NK-92 (cell line): ENCODE results near the gene ERMAP.
A peak's percentile ranks its signal among the peaks of the same experiment; 100 is the strongest.

Experiments
- DNase-seq: peaks from one replicate; lab custom pipeline; 2025; ENCODE audit not compliant: unreplicated experiment; lab: John Stamatoyannopoulos, UW

The ERMAP gene

GRCh38 chr1:42816585-42817439 is at the start of gene ERMAP, which contains the start of gene SVBP:
Gene ERMAP, plus strand, starts transcription at chr1:42817122. Its CDS starts 13,327 bp downstream, at chr1:42830449.
Gene SVBP, minus strand, starts transcription at chr1:42817397. Its CDS starts 853 bp downstream, at chr1:42816544.
- DNase-seq, result peak; percentile 48

DNA sequence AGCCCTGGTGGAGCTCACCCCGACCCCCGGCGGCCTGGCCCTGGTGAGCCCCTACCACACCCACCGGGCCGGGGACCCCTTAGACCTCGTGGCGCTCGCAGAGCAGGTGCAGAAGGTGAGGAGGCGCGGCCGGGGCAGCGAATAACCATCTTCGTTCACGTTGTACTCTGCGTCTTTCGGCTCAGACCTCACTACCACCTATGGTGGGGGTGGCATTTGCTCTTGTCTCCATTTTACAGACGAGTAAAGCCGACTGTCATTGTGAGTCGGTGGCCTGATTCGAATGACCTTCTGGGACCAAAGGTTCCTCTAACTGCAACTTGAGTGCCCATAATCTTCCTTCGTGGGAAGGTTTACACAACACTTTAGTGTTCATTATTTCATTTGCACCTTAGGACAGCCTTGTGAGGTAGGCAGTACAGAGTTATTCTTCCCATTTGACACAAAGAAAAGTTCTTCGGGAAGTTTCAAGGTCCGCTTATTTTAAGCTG is 49.4 kb upstream of the ERMAP start:
- no peak for DNase-seq

- no peak for DNase-seq
These were observed 48.8 kb upstream of the ERMAP start for GRCh38 chr1:42768172-42768571.

- DNase-seq, result no peak
These were observed 47.1 kb upstream of the ERMAP start for GRCh38 chr1:42769811-42770210.

GRCh38 chr1:42773420-42773819 is 43.5 kb upstream of the ERMAP start:
- DNase-seq, result no peak

DNA sequence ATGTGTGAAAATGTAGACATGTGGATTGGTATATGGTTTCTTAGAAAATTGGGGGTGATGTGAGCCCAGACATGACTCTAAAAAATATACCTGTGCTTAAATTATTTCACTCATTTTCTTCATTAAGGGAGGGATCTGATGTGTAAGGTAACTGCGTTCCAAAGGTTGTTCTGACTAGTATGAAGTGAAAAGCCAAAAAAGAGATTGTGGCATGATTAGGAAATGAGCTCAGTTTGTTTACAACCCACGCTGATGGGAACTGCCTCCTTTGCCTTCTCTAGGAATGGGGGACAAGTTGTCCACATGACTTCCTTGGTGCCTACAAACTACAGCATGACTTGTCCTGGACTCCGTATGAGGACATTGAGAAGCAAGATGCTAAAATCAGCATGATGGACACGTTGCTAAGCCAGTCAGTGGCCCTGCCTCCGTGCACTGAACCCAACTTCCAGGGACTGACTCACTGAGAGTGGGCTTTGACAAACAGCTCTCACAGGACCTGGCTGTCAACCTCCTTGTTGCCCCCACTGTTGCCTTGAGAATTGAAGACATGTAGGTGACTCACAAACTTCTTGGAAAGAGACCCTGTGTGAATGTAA is 41.9 kb upstream of the ERMAP start:
- DNase-seq, result no peak

DNA sequence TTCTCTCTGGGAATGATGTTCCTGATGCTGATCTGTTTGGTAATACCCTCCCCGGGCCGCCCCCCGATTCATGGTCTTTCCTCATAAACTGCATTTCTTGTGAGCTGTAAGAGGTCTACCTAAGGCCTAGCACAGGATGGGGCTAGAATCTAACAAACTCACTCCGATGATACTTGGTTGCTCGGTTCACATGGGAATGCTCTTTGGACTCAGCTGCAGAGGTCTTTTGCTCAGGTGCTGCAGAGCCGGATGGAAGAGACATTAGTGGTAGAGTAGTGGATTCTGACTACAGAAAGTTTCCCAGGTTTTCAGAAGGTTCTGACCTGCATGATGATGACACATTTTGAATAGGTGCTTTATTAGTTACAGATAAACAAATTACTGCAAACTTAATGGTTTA is 40.4 kb upstream of the ERMAP start:
- no peak for DNase-seq

- no peak for DNase-seq
These were observed 39.1 kb upstream of the ERMAP start for GRCh38 chr1:42777852-42778251.

- no peak for DNase-seq
These were observed 37.2 kb upstream of the ERMAP start for GRCh38 chr1:42779725-42780124.

DNA sequence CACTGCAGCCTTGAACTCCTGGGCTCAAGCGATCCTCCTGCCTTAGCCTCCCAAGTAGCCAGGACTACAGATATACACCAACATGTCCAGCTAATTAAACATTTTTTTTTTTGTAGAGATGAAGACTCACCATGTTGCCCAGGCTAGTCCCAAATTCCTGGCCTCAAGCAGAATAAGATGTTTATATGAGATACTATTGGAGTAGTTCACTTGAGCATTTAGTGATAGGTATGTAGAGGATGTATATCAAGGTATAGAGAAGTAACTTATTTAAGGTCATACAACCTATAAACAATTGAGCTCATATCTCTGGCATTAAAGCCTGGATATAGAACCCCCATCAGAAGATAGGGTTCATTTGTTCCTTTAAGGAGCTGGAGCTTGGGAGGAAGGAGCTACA is 36.7 kb upstream of the ERMAP start:
- DNase-seq, result no peak

DNA sequence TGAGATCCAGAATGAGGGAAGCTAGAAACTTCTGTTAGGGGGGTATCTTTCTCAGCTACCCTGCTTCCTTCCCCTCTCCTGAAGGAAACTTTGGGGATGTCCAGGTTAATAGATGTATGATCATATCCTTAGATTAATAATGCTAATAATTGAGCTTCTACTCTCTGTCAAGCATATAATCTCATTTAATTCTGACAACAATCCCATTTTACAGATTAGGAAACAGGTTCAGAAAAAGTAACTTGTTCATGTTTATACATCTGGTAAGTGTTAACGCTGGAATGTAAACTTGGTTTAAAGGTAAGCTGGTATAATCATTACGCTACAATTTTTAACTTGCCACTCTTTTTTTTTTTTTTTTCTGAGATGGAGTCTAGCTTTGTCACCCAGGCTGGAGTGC is 33.8 kb upstream of the ERMAP start:
- DNase-seq, result no peak

DNA sequence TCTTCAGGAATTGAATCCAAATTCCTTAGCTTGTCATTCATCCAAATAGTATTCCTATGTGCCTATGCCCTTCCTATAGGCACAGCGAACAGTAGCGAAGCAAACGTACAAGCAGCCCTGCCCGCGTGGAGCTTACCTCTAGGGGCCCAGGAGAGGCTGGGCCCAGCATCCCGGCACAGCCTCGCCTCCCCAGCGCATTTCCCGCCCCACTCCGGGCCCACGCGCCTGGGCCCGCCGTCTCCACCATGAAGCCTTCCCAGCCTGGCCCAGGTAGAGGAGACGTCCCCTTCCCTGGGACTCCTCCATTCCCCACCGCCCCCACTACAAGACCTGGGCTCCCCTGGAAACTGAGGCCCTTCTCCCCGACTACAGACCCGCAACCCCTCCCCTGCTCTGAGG is 32.4 kb upstream of the ERMAP start:
- no peak for DNase-seq

DNA sequence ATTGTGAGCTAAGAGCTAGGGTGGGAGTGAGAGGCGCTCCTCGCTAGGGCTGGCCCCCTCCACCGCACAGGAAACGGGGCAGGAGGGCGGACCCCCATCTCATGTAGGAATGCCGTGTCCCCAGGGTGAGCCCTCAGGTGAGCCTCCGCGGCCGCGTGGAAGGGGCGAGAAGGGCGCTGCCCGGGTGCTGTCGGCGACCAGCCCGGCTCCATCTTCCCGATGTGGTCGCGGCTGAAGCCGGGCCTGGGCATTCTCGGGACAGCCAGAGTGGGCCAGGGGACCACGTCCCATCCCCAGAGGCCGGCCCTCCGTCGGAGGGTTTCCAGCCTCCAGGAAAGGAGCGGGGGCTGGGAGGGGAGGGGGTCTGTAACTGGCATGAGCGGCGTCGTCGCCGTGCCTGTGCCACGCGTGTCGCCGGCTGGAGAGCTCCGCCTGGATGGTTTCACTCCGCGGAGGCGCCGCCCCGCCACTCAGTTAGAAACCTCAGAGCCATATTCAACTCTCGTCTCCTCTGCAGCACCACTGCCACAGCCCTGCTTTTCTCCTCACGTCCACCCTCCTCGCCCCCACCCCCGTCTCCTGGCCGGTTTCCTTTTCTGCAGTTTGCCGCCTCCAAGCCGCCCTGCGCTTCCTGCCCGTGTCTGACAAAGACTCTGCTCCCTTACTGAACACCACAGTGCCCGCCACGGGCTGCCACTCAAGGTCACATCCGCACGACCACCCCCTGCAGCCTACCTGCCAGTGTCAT is 31.8 kb upstream of the ERMAP start, which contains the start of gene TMEM269:
TMEM269 (plus strand) TSS at position 46 of the 748 bp plus-strand sequence. CDS start 4,903 bp downstream, outside the sequence.
- DNase-seq, result no peak

DNA sequence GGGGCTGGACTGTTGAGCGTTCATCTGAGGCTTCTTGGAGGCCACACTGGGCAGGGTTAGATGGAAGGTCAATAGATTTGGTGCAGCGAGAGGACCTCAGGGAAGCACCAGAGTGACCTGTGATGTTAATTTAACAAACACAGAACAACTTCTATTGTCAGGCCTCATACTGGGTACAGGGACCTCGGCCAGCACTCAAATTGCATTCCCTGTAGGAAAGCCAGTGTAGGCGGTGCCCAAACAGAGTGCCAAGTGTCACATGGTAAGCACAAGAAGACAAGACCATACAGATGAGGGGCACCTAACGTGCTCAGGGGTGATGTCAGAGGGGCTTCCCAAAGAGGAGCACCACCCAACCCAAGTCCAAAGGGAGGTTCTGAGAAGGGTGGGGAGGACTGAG is 30.8 kb upstream of the ERMAP start:
- no peak for DNase-seq

GRCh38 chr1:42788021-42788420 is 28.9 kb upstream of the ERMAP start:
- DNase-seq, result no peak

DNA sequence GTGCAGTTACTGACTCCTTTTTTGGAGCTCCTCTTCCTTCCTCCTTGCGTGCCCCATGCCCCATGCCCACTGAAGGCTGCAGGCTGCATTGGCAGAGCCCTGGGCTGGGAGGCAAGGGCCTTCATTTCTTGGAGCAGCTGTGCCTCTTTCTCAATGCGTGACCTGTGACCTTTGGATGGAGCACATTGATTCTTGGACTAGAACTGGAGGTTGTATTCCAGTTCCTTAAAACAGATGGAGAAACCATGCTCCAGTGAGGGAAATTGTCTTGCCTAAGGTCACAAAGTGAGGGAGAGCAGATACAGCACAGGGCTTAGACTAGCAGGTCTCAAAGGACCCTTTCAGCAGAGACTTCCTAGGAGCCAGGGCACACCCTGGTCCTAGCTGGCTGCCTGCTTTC is 23.1 kb upstream of the ERMAP start:
- DNase-seq, result no peak

GRCh38 chr1:42797414-42797813 is 19.5 kb upstream of the ERMAP start:
- DNase-seq, result no peak

GRCh38 chr1:42797979-42798378 is 18.9 kb upstream of the ERMAP start:
- DNase-seq, result no peak

GRCh38 chr1:42801832-42802473 is 15.0 kb upstream of the ERMAP start:
- no peak for DNase-seq

DNA sequence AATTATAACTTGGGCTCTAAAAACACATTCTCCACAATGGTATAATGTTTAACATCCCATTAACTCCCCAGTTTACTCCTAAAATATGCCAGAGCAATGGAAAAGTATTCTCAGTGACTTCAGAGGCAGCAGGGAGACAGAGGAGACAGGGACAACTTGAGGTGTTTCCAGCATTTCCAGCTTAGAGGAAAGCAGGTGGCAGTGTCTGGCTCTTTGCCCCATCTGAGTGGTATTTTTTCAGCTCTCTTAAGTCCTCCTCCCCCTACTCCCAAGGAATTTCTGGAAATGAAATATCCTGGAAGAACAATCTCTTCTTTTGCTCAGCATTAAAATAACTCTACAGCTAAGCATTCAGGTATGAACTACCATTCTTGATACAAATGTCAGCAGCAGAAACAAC is 10.8 kb upstream of the ERMAP start:
- no peak for DNase-seq

GRCh38 chr1:42806593-42806992 is 10.3 kb upstream of the ERMAP start:
- DNase-seq, result no peak
